Measurements from ENCODE around the gene ARHGAP24.

ARHGAP24 gene

GRCh38 chr4:85862896-85863295 lies 387.9 kb downstream of the ARHGAP24 start:
- no peak for DNase-seq (ENCODE audit: low read depth, low spot score)
- in situ Hi-C loops (cut with HindIII; ENCODE audit: low sequenced_read_pairs): no loop called here
- H3K4me3 ChIP-seq (ENCODE audit: low read depth, low read length): no peak overlapping the region
- no peak for TF ChIP-seq CTCF (IDR thresholded peaks at IDR 0.05; ENCODE audit: low read depth, low read length)

DNA sequence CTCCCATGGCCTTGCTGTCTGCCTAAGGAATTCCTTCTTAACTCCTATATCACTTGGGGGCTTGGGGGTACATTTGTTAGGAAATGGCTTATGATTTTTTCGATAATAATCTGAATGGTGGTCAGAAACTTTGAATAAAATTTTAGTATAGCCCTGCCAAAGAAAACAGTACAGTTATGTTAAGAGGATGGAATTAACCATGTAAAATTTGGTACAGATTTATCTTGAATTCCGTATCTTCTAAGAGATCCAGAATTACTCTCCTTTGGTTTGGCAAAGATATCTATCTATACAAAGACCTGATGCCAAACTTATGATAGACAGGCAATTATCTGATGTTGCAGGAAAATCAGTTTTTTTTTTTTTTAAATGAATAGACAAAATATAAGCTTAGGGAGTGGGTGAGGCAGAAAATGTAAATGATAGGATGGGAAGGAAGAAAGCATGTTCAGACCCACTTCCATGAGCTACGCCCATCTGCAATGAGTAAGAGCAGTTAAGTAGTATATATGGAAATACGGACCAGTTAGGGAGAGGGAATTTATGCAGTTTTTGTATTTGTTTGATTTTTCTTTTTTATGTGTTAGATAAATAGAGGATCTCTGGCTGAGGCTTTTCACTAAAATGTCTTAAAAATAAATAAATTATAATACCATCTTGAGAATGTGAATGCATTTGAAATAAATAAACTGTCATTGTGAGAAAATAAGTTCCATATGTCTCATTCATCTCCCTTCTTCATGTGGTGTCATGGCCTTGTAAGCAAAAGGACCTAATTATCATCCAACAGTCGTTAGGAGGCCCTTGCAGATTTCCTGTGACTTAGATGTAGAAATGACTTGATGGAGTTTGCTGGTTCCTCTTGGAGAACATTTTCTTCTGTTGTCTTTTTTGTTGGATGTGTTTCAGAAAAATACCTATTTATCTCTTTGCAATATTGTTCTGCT lies 389.6 kb downstream of the ARHGAP24 start:
- no peak for DNase-seq (ENCODE audit: low read depth, low spot score)
- in situ Hi-C loops (cut with HindIII; ENCODE audit: low sequenced_read_pairs): no loop called here
- TF ChIP-seq CTCF (IDR thresholded peaks at IDR 0.05; ENCODE audit: low read depth, low read length): no peak
- no peak overlapping the region for H3K4me3 ChIP-seq (ENCODE audit: low read depth, low read length)

GRCh38 chr4:85865256-85865655 lies 390.3 kb downstream of the ARHGAP24 start:
- DNase-seq (ENCODE audit: low read depth, low spot score): no peak
- no peak overlapping the region for H3K4me3 ChIP-seq (ENCODE audit: low read depth, low read length)
- in situ Hi-C loops (cut with HindIII; ENCODE audit: low sequenced_read_pairs): no loop called here
- no peak for TF ChIP-seq CTCF (IDR thresholded peaks at IDR 0.05; ENCODE audit: low read depth, low read length)

DNA sequence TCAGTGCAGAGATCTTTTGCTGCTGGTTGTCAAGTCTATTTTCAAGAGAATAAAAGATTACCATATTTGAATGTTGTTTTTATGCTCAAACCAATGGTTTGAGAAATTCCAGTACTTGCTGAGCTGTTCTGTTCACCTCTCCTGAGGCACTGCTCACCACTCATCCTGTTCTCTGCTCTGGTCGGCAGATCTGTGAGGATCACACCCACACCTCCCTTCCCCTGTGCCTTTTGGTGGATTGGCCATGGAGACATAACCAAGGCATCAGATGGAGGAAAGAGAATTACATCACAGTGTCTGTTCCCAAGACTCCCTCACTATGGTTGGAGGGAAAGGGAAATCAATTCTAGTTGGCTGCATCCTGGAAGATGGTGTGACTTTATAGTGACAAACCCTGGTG lies 391.6 kb downstream of the ARHGAP24 start:
- TF ChIP-seq CTCF (IDR thresholded peaks at IDR 0.05; ENCODE audit: low read depth, low read length): no peak
- in situ Hi-C loops (cut with HindIII; ENCODE audit: low sequenced_read_pairs): no loop called here
- H3K4me3 ChIP-seq (ENCODE audit: low read depth, low read length): no peak overlapping the region
- DNase-seq (ENCODE audit: low read depth, low spot score): no peak

DNA sequence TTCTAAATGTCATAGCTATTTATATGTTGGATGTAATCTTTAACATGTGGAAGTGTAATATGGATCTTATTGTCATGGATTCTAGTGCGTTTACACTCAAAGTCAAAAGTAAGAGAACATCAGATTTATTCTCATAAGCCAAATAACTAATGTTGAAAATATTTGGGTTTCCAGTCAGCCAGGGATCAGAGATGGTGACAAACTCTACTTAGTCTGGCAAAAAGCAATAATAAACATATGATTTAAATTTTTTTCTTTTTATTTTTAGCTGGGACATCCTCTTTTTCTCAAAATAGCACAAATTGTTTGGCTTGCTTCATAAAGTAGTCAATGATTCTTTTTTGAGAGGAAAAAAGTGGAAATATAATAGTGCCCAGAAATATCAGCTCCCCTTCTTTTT lies 392.3 kb downstream of the ARHGAP24 start:
- no peak for TF ChIP-seq CTCF (IDR thresholded peaks at IDR 0.05; ENCODE audit: low read depth, low read length)
- DNase-seq (ENCODE audit: low read depth, low spot score): no peak
- in situ Hi-C loops (cut with HindIII; ENCODE audit: low sequenced_read_pairs): no loop called here
- no peak overlapping the region for H3K4me3 ChIP-seq (ENCODE audit: low read depth, low read length)

DNA sequence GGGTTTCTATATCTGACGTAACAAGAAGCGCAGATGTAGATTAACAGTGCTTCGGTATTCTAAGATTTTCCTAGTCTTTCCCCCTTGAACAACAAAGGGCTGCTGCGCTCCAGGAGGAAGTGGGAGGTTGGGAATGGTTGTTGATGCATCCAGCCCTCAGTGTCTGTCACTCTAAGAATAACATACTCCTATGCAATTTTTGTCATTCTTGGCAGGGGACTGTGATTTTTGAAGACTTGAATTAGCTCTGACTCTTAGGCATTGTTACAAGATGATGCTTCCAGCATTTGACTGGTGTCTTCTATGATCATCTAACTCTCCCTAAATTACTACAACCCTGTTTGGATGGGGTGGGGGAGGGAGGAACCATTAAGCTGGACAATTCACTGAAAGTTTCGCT lies 394.2 kb downstream of the ARHGAP24 start:
- no peak for DNase-seq (ENCODE audit: low read depth, low spot score)
- H3K4me3 ChIP-seq (ENCODE audit: low read depth, low read length): no peak overlapping the region
- in situ Hi-C loops (cut with HindIII; ENCODE audit: low sequenced_read_pairs): no loop called here
- no peak for TF ChIP-seq CTCF (IDR thresholded peaks at IDR 0.05; ENCODE audit: low read depth, low read length)

All from astrocyte of the spinal cord (primary cell).